GM21367 (cell line): ENCODE results near the gene IVNS1ABP.

Source experiments
- ATAC-seq: cut with Tn5 transposase; IDR thresholded peaks from one replicate; pipeline ENCODE4 v1.9.1; 2021; ENCODE audit not compliant: unreplicated experiment

Gene IVNS1ABP

GRCh38 chr1:185293967-185294542, 23.0 kb downstream of the IVNS1ABP start:
- no peak for ATAC-seq

GRCh38 chr1:185292237-185292636, 24.8 kb downstream of the IVNS1ABP start:
- ATAC-seq, result no peak

GRCh38 chr1:185291652-185292051, 25.4 kb downstream of the IVNS1ABP start:
- no peak for ATAC-seq

GRCh38 chr1:185291159-185291558, 25.9 kb downstream of the IVNS1ABP start:
- ATAC-seq, result no peak

GRCh38 chr1:185289880-185290279, 27.2 kb downstream of the IVNS1ABP start:
- no peak for ATAC-seq

- ATAC-seq, result no peak
These were observed 28.6 kb downstream of the IVNS1ABP start for GRCh38 chr1:185288435-185288834.

GRCh38 chr1:185287451-185287850, 29.6 kb downstream of the IVNS1ABP start:
- no peak for ATAC-seq

- ATAC-seq, result no peak
These were observed 32.3 kb downstream of the IVNS1ABP start for GRCh38 chr1:185284533-185285276.

GRCh38 chr1:185284116-185284515, 32.9 kb downstream of the IVNS1ABP start:
- ATAC-seq, result no peak

- peak; percentile 88 for ATAC-seq
These were observed 35.8 kb downstream of the IVNS1ABP start for GRCh38 chr1:185281245-185281644.

- ATAC-seq, result no peak
These were observed 36.5 kb downstream of the IVNS1ABP start for GRCh38 chr1:185280589-185280988.

GRCh38 chr1:185279571-185279970, 37.5 kb downstream of the IVNS1ABP start:
- ATAC-seq, result no peak

- ATAC-seq, result no peak
These were observed 45.1 kb downstream of the IVNS1ABP start for GRCh38 chr1:185271921-185272320.

GRCh38 chr1:185268352-185268751, 48.7 kb downstream of the IVNS1ABP start:
- ATAC-seq, result no peak

GRCh38 chr1:185267701-185268100, 49.3 kb downstream of the IVNS1ABP start:
- no peak for ATAC-seq

- no peak for ATAC-seq
These were observed 49.7 kb downstream of the IVNS1ABP start for GRCh38 chr1:185267301-185267700.

GRCh38 chr1:185265314-185265713, 51.7 kb downstream of the IVNS1ABP start:
- ATAC-seq, result no peak

GRCh38 chr1:185263780-185264179, 53.3 kb downstream of the IVNS1ABP start:
- no peak for ATAC-seq

GRCh38 chr1:185263292-185263691, 53.8 kb downstream of the IVNS1ABP start:
- no peak for ATAC-seq

- ATAC-seq, result no peak
These were observed 54.9 kb downstream of the IVNS1ABP start for GRCh38 chr1:185262151-185262550.

- no peak for ATAC-seq
These were observed 56.4 kb downstream of the IVNS1ABP start for GRCh38 chr1:185260611-185261010.

- ATAC-seq, result no peak
These were observed 58.4 kb downstream of the IVNS1ABP start for GRCh38 chr1:185258676-185259075.

GRCh38 chr1:185257950-185258208, 59.2 kb downstream of the IVNS1ABP start:
- no peak for ATAC-seq
